Panc1 (cell line): Measurements from ENCODE around the gene IL13RA2. TPM values are rescaled to one million over a fixed set of nuclear protein-coding genes. Genes with fewer than 3 reads are reported as not detected.

ENCODE experiments used
- ATAC-seq: fragments of 200-7000 bp; cut with Tn5 transposase; 2 replicates; pipeline ENCODE4 v1.9.1; 2020; ENCODE audit warnings: mild to moderate bottlenecking, moderate library complexity
- BruUV-seq: library from RNA; stranded (reverse); fragments of 400-500 nt; replicated peaks from 2 replicates; lab custom pipeline; 2021; lab: Mats Ljungman, UMichigan
- CTCF ChIA-PET: fragments of 300-600 bp; sonication (Branson Sonifier 250); formaldehyde crosslinking; loops from one replicate; lab custom pipeline; 2022; ENCODE audit warnings: antibody characterized with exemption; lab: Charles Lee
- POLR2A ChIA-PET: fragments of 300-600 bp; sonication (Branson Sonifier 250); formaldehyde crosslinking; loops from one replicate; lab custom pipeline; 2022; ENCODE audit warnings: antibody characterized with exemption; lab: Charles Lee
- DNase-seq: peaks from one replicate; pipeline ENCODE4 v3.0.0-alpha.2; 2010; ENCODE audit warnings: low read depth, low spot score
- H3K27ac ChIP-seq: 2 replicates; pipeline ENCODE4 v1.5.1; 2011; ENCODE audit warnings: mild to moderate bottlenecking, low read length, inconsistent platforms
- H3K27me3 ChIP-seq: fragments of 200-500 bp; sonication (Bioruptor generic); 2 replicates; pipeline ENCODE4 v1.6.0; 2014; ENCODE audit warnings: low read length, inconsistent platforms; ENCODE audit not compliant: control insufficient read depth, insufficient read depth
- H3K36me3 ChIP-seq: fragments of 200-500 bp; sonication (Bioruptor generic); 2 replicates; pipeline ENCODE4 v1.5.1; 2014; ENCODE audit warnings: inconsistent platforms, mild to moderate bottlenecking, low read length, moderate library complexity; ENCODE audit not compliant: control insufficient read depth, insufficient read depth
- H3K4me1 ChIP-seq: 2 replicates; pipeline ENCODE4 v1.5.1; 2011; ENCODE audit warnings: inconsistent platforms, mild to moderate bottlenecking, low read length, moderate library complexity; ENCODE audit not compliant: control insufficient read depth, insufficient read depth
- H3K4me3 ChIP-seq, 2 experiments: 2 replicates each; pipeline ENCODE4 v1.5.1; 2011 to 2012; ENCODE audit warnings: low read depth in 2 of 2, low read length in 2 of 2, mild to moderate bottlenecking in 2 of 2, inconsistent platforms in 1 of 2, moderate library complexity in 1 of 2
- H3K9me3 ChIP-seq: fragments of 200-500 bp; sonication (Bioruptor generic); 2 replicates; pipeline ENCODE4 v1.5.1; 2014; ENCODE audit warnings: low read depth, mild to moderate bottlenecking, inconsistent platforms, low read length, moderate library complexity; ENCODE audit not compliant: control insufficient read depth, insufficient read depth
- POLR2AphosphoS5 ChIP-seq: IDR thresholded peaks from 2 replicates; pipeline ENCODE4 v1.6.1; 2012; ENCODE audit warnings: mild to moderate bottlenecking, low read depth, low read length, moderate library complexity
- REST ChIP-seq, 2 experiments: IDR thresholded peaks; 2 replicates each; pipeline ENCODE4 v1.6.1; 2011 to 2012; ENCODE audit warnings: low read depth in 2 of 2, control low read depth in 1 of 2, low read length in 1 of 2, mild to moderate bottlenecking in 1 of 2, moderate library complexity in 1 of 2; ENCODE audit not compliant: insufficient read depth in 1 of 2
- SIN3A ChIP-seq: IDR thresholded peaks from 2 replicates; pipeline ENCODE4 v1.6.1; 2012; ENCODE audit warnings: low read depth, mild to moderate bottlenecking, low read length, moderate library complexity, borderline replicate concordance; ENCODE audit not compliant: insufficient read depth
- TCF7L2 ChIP-seq: IDR thresholded peaks from 2 replicates; pipeline ENCODE4 v1.6.1; 2011; ENCODE audit warnings: mild to moderate bottlenecking, low read depth, low read length, inconsistent platforms
- in situ Hi-C: cut with HindIII; loops from 2 replicates; pipeline ENCODE4 v1.10.0; 2016; ENCODE audit warnings: low sequenced_read_pairs, low pct_unique_long_range_greater_than_20kb
- intact Hi-C: fragments of 100-400 bp; cut with micrococcal nuclease; formaldehyde crosslinking; loops from one replicate; pipeline ENCODE4 v1.10.0; 2022; ENCODE audit not compliant: unreplicated experiment
- total RNA-seq: library from RNA; stranded (reverse); gene quantifications from one replicate; pipeline ENCODE4 v1.2.1, GENCODE V29; 2021; ENCODE audit not compliant: unreplicated experiment
- TF ChIP-seq, protein P1 (sequence below): fragments of 450-650 bp; IDR thresholded peaks from 2 replicates; pipeline ENCODE4 v1.5.1; 2017; ENCODE audit warnings: mild to moderate bottlenecking

Gene IL13RA2
- total RNA-seq, 1 experiment from 2014 or later: not detected

- H3K9me3 ChIP-seq: no peaks in the 10 kb centered on the region
- H3K27me3 ChIP-seq: no peaks in the 10 kb centered on the region
- DNase-seq (no peak), ATAC-seq (no peak)
- no peaks in the 10 kb centered on the region for H3K36me3 ChIP-seq
- in situ Hi-C loops (no loop called here), intact Hi-C loops (no loop called here)
- ChIA-PET POLR2A (no interaction called here), CTCF (no interaction called here)
- no peak overlapping the region for H3K27ac ChIP-seq
- H3K4me1 ChIP-seq: no peaks in the 10 kb centered on the region
- no TSS peak for BruUV-seq
- TF ChIP-seq, protein P1, sequence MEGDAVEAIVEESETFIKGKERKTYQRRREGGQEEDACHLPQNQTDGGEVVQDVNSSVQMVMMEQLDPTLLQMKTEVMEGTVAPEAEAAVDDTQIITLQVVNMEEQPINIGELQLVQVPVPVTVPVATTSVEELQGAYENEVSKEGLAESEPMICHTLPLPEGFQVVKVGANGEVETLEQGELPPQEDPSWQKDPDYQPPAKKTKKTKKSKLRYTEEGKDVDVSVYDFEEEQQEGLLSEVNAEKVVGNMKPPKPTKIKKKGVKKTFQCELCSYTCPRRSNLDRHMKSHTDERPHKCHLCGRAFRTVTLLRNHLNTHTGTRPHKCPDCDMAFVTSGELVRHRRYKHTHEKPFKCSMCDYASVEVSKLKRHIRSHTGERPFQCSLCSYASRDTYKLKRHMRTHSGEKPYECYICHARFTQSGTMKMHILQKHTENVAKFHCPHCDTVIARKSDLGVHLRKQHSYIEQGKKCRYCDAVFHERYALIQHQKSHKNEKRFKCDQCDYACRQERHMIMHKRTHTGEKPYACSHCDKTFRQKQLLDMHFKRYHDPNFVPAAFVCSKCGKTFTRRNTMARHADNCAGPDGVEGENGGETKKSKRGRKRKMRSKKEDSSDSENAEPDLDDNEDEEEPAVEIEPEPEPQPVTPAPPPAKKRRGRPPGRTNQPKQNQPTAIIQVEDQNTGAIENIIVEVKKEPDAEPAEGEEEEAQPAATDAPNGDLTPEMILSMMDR: no peak
- TF ChIP-seq POLR2AphosphoS5 (no peak), TCF7L2 (no peak), SIN3A (no peak), REST (IDR thresholded peaks at IDR 0.05; ENCODE audit: insufficient read depth in 1 of 2, low read depth in 2 of 2, low read length in 1 of 2) (no peak)
- H3K4me3 ChIP-seq: no peak overlapping the region
Measured at GRCh38 chrX:115018944-115019343, 1.5 kb upstream of the IL13RA2 start.

- no peaks in the 10 kb centered on the region for H3K4me1 ChIP-seq
- no peak for ATAC-seq
- ChIA-PET CTCF (no interaction called here), POLR2A (no interaction called here)
- H3K27ac ChIP-seq: no peak overlapping the region
- no peak for DNase-seq
- TF ChIP-seq TCF7L2: no peak
- TF ChIP-seq SIN3A: no peak
- no peak for TF ChIP-seq POLR2AphosphoS5
- TF ChIP-seq REST (IDR thresholded peaks at IDR 0.05; ENCODE audit: insufficient read depth in 1 of 2, low read depth in 2 of 2, low read length in 1 of 2): no peak
- TF ChIP-seq, protein P1: peak; percentile 37; the same call in 1 of the 2 replicates
- H3K4me3 ChIP-seq: no peak overlapping the region
- no TSS peak for BruUV-seq
- intact Hi-C loops (no loop called here), in situ Hi-C loops (no loop called here)
- H3K27me3 ChIP-seq: no peaks in the 10 kb centered on the region
- H3K36me3 ChIP-seq: no peaks in the 10 kb centered on the region
- H3K9me3 ChIP-seq: no peaks in the 10 kb centered on the region
Measured at GRCh38 chrX:115018040-115018647, 728 bp upstream of the IL13RA2 start.
